ENCODE results near the gene OSM.
"Not testable (repeated sequence)": the region's sequence is repeated elsewhere in the genome, so short reads cannot be mapped to it uniquely, and the experiment has no call there.

The OSM gene

DNA sequence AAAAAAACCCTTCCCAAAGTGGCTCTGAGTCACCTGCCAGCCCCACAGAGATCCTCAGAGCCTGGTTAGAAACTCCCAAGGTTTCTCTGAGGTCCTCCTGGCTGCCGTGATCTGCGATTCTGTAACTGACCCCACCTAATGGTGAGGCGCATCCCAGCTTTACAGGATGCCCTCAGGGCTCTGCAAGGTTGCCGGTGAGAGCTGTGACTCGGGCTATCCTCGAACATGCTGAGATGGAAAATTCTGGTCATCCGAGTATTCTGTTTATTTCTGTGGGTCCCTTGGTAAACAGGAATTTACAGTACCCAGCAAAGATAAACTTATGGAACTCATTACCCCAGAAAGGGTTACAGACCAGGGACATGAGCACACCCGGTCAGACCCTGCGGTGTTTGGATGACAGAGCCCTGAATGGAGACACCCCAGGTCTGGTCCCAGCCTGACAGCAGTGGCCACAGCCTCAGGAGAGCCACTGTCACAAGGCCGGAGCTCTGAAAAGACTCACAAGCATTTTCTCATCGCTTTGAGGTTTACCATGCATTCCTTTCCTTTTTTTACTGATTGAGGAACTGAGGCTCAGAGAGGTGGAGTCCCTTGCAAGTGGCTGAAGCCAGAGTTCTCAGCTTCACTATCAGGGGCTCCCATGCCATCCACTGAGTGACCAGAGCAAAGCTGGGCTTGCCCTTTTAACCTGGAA, 42.3 kb downstream of the OSM start:
- DNase-seq = no peak

DNA sequence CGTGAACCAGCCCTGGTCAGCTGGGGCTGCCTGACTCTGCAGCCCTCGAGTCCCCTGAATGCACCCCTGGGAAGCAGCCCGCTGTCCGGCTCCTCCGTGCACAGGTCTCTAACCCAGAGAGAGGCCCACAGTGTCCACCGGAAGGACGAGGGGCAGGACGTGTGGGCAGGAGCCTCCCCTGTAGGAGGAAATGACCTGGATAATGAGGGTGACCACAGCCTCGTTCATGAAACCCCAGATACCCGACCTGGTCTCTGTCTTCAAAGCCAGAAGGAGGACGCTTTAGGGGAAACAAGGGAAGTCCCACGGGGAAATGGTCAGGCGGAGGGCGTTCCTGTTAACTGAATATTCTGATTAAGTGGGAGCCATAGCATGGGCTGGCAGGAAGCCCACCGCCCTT, 43.3 kb downstream of the OSM start:
- no peak for DNase-seq

DNA sequence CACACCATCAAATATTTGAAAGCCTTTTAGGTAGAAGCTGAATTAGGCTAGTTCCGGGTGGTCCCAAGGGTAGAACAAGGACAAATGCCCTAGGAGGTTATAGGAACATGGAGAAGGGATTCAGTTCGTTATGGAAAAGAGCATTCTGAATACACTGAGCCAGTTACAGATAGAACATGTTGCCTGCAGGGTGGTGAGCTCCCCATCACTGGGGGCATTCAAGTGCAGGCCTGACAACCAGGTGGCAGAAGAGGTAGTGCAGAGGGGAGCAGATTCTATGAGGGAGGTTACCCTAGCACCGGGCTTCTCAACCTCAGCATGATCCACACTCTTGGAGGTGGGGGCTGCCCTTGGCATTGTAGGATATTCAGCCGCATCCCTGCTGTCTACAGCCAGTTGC, 44.3 kb downstream of the OSM start:
- DNase-seq = no peak

DNA sequence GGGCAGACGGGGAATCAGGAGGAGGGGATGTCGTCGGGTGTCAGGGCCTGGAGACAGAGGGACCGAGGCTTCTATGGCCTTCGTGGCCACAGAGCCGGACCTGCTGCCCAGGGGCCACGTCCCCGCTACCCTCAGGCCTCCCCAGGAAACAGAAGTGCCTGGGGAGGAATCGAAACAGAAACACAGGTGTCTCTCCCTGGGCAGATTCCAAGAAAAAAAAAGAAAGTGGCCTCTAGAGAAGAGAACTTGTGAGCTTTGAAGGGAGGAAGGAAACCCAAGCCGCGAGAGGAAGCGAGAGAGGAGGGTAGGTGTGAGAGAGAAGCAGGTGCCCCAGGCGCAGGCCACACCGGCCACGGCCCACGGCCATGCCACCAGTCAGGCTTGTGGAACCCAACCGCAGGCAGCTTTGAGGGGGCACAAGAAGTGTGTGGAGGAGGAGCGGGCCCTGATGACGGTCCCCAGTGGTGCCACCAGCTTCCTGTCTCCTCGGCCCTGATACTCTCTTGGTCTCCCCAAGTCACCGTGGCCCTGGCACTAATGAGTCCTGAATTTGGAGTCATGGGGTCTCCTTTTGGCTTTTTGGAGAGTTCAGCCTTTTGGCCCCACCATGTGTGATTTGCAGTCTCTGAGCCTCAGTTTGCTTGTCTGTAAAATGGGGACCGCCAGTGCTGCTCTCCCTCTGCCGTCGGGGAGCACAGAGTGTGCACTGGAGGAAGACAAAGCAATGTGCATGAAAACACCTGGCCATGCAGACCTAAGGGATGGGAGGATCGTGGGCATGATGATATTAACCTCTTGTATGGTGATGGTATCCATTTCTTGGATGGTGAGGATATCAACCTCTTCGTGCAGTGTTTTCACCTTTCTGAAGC, 45.3 kb downstream of the OSM start:
- peak; percentile 45 to 64 for DNase-seq

DNA sequence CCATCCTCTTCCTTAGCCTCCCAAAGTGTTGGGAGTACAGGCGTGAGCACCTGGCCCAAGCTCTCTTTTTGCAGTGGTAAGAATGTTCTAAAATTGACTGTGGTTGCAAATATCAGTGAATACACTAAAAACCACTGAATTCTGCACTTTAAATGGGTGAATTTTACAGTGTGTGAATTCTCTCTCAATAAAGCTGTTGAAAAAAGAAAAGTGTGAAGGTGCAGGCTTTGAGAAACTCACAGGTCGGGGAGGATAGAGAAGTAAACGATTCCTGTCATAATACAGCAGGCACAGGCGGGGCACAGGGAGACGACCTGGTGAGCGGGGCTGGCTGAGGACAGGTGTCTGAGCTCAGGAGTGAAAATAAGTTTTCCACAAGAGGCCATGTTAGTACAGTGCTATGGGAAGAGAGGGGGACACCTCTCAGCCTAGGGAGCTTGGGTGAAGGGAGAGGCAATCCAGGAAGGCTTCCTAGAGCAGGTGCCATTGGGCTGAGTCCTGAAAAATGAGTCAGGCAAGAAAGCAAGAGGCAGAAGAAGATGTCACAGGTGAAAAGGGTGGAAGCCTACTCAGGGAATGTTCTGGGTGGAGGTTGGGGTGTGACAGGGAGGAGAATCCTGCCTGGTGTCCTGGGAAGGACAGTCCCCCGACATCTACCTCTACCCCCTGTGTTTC, 46.2 kb downstream of the OSM start:
- DNase-seq = no peak

GRCh38 chr22:30219668-30220278, 46.9 kb downstream of the OSM start:
- no peak for DNase-seq

DNA sequence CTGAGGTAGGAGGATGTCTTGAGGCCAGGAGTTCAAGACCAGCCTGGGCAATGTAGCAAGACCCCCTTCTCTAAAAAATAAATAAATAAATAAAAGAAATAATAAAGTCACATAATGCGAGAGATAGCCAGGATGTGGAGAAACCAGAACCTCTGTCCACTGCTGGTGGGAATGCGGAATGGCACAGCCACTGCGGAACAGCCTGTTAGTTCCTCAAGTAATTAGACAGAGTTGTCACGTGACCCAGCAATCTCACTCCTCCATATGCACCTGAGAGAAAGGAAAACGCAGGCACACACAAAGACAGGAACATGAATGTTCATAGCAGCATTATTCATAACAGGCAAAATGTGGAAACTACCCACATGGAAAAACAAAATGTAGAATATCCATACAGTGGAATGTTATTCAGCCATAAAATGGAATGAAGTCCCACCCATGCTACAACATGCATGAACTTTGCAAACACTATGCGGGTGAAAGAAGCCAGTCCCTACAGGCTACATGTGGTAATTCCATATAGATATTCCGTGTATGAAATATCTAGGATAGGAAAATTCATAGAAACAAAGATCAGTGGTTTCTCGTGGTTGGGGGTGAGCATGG, 47.5 kb downstream of the OSM start:
- DNase-seq = no peak

- DNase-seq = no peak
Measured at GRCh38 chr22:30217698-30218560, 48.7 kb downstream of the OSM start.

DNA sequence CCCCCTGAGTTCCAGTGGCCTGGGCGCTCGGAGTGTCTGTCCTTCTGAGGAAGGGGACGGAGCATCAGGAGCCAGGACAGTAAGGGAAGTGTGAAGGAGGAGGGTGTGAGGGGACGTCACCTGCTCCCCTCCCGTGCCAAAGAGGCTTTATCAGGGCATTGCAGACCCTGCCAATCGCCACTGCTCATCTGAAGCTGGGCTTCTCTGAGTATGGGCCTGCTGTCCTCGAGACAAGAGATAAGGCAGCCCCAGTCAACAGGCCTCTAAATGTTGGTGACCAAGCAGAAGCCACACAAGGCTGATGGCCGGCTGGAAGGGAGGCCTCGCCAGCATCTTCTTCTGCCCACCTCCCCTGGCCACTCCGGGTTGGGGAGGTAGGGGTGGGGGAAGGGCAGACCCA, 49.9 kb downstream of the OSM start:
- no peak for DNase-seq

- DNase-seq = not testable (repeated sequence)
Measured at GRCh38 chr22:30216272-30216671, 50.4 kb downstream of the OSM start.

- DNase-seq = no peak
Measured at GRCh38 chr22:30214703-30215407, 51.8 kb downstream of the OSM start.

DNA sequence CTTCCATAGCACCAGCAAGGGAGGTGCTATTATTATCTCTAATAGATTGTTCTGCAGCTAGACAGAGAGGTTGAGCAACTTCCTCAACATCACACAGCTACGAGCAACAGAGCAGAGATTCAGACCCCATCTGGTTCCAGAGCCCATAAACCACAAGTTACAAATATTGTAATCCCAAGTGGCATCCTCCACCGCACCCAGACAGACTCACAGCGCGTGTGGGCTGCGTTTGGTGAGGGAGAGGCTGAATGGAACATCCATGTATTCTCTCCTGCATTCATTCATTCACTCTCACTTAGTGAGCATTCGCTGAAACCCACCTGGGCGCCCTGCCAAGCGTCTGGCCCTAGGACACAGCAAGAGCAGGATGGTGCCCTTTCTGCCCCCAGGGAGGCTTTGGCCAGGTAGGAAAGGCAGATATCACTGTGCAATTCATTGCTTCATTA, 53.6 kb downstream of the OSM start:
- no peak for DNase-seq
